IMR-90 (cell line): Measurements from ENCODE around the gene BCAS3.

Experiments used
- MAZ ChIP-seq: IDR thresholded peaks from 2 replicates; pipeline ENCODE4 v1.6.1; 2012; ENCODE audit warnings: low read depth, mild to moderate bottlenecking, low read length, improper control_type of control experiment, moderate library complexity, borderline replicate concordance
- MXI1 ChIP-seq: IDR thresholded peaks from 2 replicates; pipeline ENCODE4 v1.6.1; 2012; ENCODE audit warnings: low read depth, mild to moderate bottlenecking, low read length, moderate library complexity, borderline replicate concordance
- RAD21 ChIP-seq: IDR thresholded peaks from 2 replicates; pipeline ENCODE4 v1.6.1; 2012; ENCODE audit warnings: low read length, improper control_type of control experiment
- SMC3 ChIP-seq: fragments of 150-350 bp; IDR thresholded peaks from 2 replicates; pipeline ENCODE4 v1.6.1; 2016; ENCODE audit warnings: low read depth, mild to moderate bottlenecking, antibody characterized with exemption, low read length, moderate library complexity
- TF ChIP-seq, protein P1 (sequence below): conservative IDR thresholded peaks from 2 replicates; pipeline ENCODE4 v1.5.1; 2012; ENCODE audit warnings: mild to moderate bottlenecking, low read depth, low read length, improper control_type of control experiment

DNA sequence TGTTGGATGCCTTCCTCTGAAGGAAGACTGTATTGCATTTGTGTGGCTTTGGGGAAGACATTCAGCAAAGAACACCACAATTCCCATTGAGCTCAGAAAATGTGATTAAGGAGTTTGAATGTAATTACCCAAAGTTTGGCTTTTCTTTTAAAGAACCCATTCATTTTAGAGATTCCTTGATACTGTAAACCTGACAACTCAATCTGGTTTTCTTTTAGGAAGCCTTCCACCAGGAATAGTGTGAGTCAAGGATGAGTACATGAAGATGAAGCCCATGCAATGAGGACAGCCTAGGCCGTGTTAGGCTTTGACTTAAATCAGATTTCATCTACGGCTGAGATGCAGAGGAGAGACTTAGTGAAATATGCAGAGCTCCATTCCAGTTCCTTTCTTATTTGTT lies 450.3 kb downstream of the BCAS3 start:
- TF ChIP-seq RAD21, result no peak
- TF ChIP-seq, protein P1, sequence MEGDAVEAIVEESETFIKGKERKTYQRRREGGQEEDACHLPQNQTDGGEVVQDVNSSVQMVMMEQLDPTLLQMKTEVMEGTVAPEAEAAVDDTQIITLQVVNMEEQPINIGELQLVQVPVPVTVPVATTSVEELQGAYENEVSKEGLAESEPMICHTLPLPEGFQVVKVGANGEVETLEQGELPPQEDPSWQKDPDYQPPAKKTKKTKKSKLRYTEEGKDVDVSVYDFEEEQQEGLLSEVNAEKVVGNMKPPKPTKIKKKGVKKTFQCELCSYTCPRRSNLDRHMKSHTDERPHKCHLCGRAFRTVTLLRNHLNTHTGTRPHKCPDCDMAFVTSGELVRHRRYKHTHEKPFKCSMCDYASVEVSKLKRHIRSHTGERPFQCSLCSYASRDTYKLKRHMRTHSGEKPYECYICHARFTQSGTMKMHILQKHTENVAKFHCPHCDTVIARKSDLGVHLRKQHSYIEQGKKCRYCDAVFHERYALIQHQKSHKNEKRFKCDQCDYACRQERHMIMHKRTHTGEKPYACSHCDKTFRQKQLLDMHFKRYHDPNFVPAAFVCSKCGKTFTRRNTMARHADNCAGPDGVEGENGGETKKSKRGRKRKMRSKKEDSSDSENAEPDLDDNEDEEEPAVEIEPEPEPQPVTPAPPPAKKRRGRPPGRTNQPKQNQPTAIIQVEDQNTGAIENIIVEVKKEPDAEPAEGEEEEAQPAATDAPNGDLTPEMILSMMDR, result no peak
- no peak for TF ChIP-seq MAZ
- no peak for TF ChIP-seq MXI1
- no peak for TF ChIP-seq SMC3
